ENCODE results near the gene WFS1. TPM values are rescaled to one million over a fixed set of nuclear protein-coding genes. Genes with fewer than 3 reads are reported as not detected.

WFS1 gene
- total and polyA plus RNA-seq, 2 donors (not counting 3 experiments of a cell fraction or from before 2014, with no cell fraction given): 48.2 to 70.0 TPM

DNA sequence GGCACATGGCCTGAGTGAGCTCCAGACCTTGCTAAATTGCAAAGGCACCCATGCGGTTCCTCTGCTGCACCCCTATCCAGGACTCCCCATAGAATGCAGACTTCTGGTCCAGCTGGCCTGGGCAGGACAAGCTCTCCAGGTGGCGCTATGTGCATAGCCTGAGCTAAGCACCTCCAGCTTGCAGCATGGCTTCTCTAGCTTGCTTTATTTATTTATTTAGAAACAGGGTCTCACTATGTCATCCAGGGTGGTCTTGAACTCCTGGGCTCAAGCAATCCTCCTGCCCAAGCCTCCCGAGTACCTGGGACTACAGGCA lies 5.5 kb upstream of the WFS1 start:
- BruUV-seq (replicated peaks): no TSS peak
- Histone ChIP-seq H3K4me1 (ENCODE audit: control insufficient read depth, extremely low read depth, insufficient read depth, low read length) (no peaks in the 10 kb centered on the region), H3K4me3 (replicated peaks in 1 of 3; ENCODE audit: insufficient read depth in 1 of 3, low read depth in 1 of 3, low read length in 3 of 3) (no peak overlapping the region), H3K27me3 (ENCODE audit: control insufficient read depth in 2 of 2, insufficient read depth in 2 of 2, low read length in 2 of 2) (peaks cover 11 to 13% of the 10 kb centered on the region in 2 experiments), H3K9me3 (replicated peaks; ENCODE audit: control insufficient read depth, insufficient read depth, low read length) (no peaks in the 10 kb centered on the region), H2AFZ (ENCODE audit: low read depth, low read length) (no peak overlapping the region), H3K9me1 (replicated peaks; ENCODE audit: control insufficient read depth, extremely low read depth, insufficient read depth, low read length) (no peaks in the 10 kb centered on the region), H3K36me3 (ENCODE audit: control insufficient read depth in 2 of 2, extremely low read depth in 1 of 2, insufficient read depth in 2 of 2, low read length in 2 of 2) (no peaks in the 10 kb centered on the region), H3K9ac (replicated peaks; ENCODE audit: extremely low read depth, insufficient read depth, low read length) (no peak overlapping the region), H3K4me2 (ENCODE audit: insufficient read depth, low read length) (no peak overlapping the region), H3K27ac (ENCODE audit: insufficient read depth, low read depth, low read length) (no peak overlapping the region), H3K79me2 (ENCODE audit: control insufficient read depth, insufficient read depth, low read length) (no peaks in the 10 kb centered on the region), H4K20me1 (replicated peaks; ENCODE audit: control insufficient read depth, extremely low read depth, insufficient read depth, low read length) (no peaks in the 10 kb centered on the region)
- dilution Hi-C loops (cut with MboI; ENCODE audit: extremely low pct_ligation_motif_present, low sequenced_read_pairs): no loop called here
- peak; percentile 82 for FAIRE-seq
- intact Hi-C loops (cut with micrococcal nuclease): loop anchor here (1.0 kb wide), 2 partner anchors 63 to 68 kb away; no protein-coding TSS in a partner anchor
- CTCF ChIA-PET: interaction anchor here (0.6 to 15.3 kb wide), 15 partner anchors 9 to 286 kb away, joined by 3 to 623 read pairs (median 6); no protein-coding TSS in a partner anchor
- TF ChIP-seq, protein P1, sequence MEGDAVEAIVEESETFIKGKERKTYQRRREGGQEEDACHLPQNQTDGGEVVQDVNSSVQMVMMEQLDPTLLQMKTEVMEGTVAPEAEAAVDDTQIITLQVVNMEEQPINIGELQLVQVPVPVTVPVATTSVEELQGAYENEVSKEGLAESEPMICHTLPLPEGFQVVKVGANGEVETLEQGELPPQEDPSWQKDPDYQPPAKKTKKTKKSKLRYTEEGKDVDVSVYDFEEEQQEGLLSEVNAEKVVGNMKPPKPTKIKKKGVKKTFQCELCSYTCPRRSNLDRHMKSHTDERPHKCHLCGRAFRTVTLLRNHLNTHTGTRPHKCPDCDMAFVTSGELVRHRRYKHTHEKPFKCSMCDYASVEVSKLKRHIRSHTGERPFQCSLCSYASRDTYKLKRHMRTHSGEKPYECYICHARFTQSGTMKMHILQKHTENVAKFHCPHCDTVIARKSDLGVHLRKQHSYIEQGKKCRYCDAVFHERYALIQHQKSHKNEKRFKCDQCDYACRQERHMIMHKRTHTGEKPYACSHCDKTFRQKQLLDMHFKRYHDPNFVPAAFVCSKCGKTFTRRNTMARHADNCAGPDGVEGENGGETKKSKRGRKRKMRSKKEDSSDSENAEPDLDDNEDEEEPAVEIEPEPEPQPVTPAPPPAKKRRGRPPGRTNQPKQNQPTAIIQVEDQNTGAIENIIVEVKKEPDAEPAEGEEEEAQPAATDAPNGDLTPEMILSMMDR (IDR thresholded peaks at IDR 0.05; ENCODE audit: extremely low read depth in 1 of 2, insufficient read depth in 1 of 2, low read depth in 1 of 2, low read length in 2 of 2): peak; percentile 50 to 78
- TF ChIP-seq POLR2AphosphoS5 (IDR thresholded peaks at IDR 0.05; ENCODE audit: insufficient read depth, low read depth, low read length) (no peak), POLR2A (IDR thresholded peaks at IDR 0.05; ENCODE audit: low read depth, low read length) (no peak)
- POLR2A ChIA-PET: no interaction called here
- peak; percentile 69 for DNase-seq (ENCODE audit: low read depth, low spot score)

- dilution Hi-C loops (cut with MboI; ENCODE audit: extremely low pct_ligation_motif_present, low sequenced_read_pairs): no loop called here
- peaks cover 11 to 13% of the 10 kb centered on the region in 2 experiments for H3K27me3 ChIP-seq (ENCODE audit: control insufficient read depth in 2 of 2, insufficient read depth in 2 of 2, low read length in 2 of 2)
- H2AFZ ChIP-seq (ENCODE audit: low read depth, low read length): no peak overlapping the region
- no peak overlapping the region for H3K9ac ChIP-seq (replicated peaks; ENCODE audit: extremely low read depth, insufficient read depth, low read length)
- no peaks in the 10 kb centered on the region for H3K9me1 ChIP-seq (replicated peaks; ENCODE audit: control insufficient read depth, extremely low read depth, insufficient read depth, low read length)
- no peak overlapping the region for H3K4me3 ChIP-seq (replicated peaks in 1 of 3; ENCODE audit: insufficient read depth in 1 of 3, low read depth in 1 of 3, low read length in 3 of 3)
- no peak for DNase-seq (ENCODE audit: low read depth, low spot score)
- no peak overlapping the region for H3K4me2 ChIP-seq (ENCODE audit: insufficient read depth, low read length)
- no peaks in the 10 kb centered on the region for H3K9me3 ChIP-seq (replicated peaks; ENCODE audit: control insufficient read depth, insufficient read depth, low read length)
- no peaks in the 10 kb centered on the region for H4K20me1 ChIP-seq (replicated peaks; ENCODE audit: control insufficient read depth, extremely low read depth, insufficient read depth, low read length)
- intact Hi-C loops (cut with micrococcal nuclease): no loop called here
- no peak overlapping the region for H3K27ac ChIP-seq (ENCODE audit: insufficient read depth, low read depth, low read length)
- no peaks in the 10 kb centered on the region for H3K79me2 ChIP-seq (ENCODE audit: control insufficient read depth, insufficient read depth, low read length)
- ChIA-PET POLR2A (no interaction called here), CTCF (interaction anchor here (1.8 to 15.3 kb wide), 5 partner anchors 13 to 63 kb away, joined by 7 to 623 read pairs (median 18); no protein-coding TSS in a partner anchor)
- no TSS peak for BruUV-seq (replicated peaks)
- H3K4me1 ChIP-seq (ENCODE audit: control insufficient read depth, extremely low read depth, insufficient read depth, low read length): no peaks in the 10 kb centered on the region
- no peaks in the 10 kb centered on the region for H3K36me3 ChIP-seq (ENCODE audit: control insufficient read depth in 2 of 2, extremely low read depth in 1 of 2, insufficient read depth in 2 of 2, low read length in 2 of 2)
- TF ChIP-seq POLR2AphosphoS5 (IDR thresholded peaks at IDR 0.05; ENCODE audit: insufficient read depth, low read depth, low read length) (no peak), FOS (IDR thresholded peaks at IDR 0.05; ENCODE audit: borderline replicate concordance, insufficient read depth, low read length) (no peak), POLR2A (IDR thresholded peaks at IDR 0.05; ENCODE audit: low read depth, low read length) (no peak), MYC (IDR thresholded peaks at IDR 0.05; ENCODE audit: low read depth, low read length) (no peak), JUN (IDR thresholded peaks at IDR 0.05; ENCODE audit: borderline replicate concordance, insufficient read depth, insufficient read length, low read depth) (no peak), GATA2 (IDR thresholded peaks at IDR 0.05; ENCODE audit: insufficient read depth, insufficient read length, low read depth, low read length) (no peak)
- TF ChIP-seq, protein P1 (IDR thresholded peaks at IDR 0.05; ENCODE audit: extremely low read depth in 1 of 2, insufficient read depth in 1 of 2, low read depth in 1 of 2, low read length in 2 of 2): no peak
- FAIRE-seq: no peak
Observed at GRCh38 chr4:6265546-6265945, 4.1 kb upstream of the WFS1 start.
